Thyroid gland (tissue), 4 donors: ENCODE data around the gene MPV17L.

ENCODE experiments used
- POLR2A ChIP-seq, 2 donors: fragments of 450-650 bp; IDR thresholded peaks; one replicate each; pipeline ENCODE4 v1.6.1; 2017; ENCODE audit warnings: antibody characterized with exemption in 2 of 2, mild to moderate bottlenecking in 2 of 2, moderate library complexity in 1 of 2
- TF ChIP-seq, protein P1 (sequence below), 6 experiments: fragments of 200-600 bp in 3 of 6; fragments of 450-650 bp in 3 of 6; sonication (generic) in 3 of 6; IDR thresholded peaks; one replicate each; pipeline ENCODE4 v1.5.1; 2016 to 2019; ENCODE audit warnings: antibody characterized with exemption in 6 of 6, mild to moderate bottlenecking in 2 of 6, inconsistent platforms in 1 of 6, moderate library complexity in 1 of 6

GRCh38 chr16:15451098-15451731 is 55.7 kb downstream of the MPV17L start:
- TF ChIP-seq, protein P1, sequence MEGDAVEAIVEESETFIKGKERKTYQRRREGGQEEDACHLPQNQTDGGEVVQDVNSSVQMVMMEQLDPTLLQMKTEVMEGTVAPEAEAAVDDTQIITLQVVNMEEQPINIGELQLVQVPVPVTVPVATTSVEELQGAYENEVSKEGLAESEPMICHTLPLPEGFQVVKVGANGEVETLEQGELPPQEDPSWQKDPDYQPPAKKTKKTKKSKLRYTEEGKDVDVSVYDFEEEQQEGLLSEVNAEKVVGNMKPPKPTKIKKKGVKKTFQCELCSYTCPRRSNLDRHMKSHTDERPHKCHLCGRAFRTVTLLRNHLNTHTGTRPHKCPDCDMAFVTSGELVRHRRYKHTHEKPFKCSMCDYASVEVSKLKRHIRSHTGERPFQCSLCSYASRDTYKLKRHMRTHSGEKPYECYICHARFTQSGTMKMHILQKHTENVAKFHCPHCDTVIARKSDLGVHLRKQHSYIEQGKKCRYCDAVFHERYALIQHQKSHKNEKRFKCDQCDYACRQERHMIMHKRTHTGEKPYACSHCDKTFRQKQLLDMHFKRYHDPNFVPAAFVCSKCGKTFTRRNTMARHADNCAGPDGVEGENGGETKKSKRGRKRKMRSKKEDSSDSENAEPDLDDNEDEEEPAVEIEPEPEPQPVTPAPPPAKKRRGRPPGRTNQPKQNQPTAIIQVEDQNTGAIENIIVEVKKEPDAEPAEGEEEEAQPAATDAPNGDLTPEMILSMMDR (IDR thresholded peaks at IDR 0.05): no peak
- no peak for TF ChIP-seq POLR2A (IDR thresholded peaks at IDR 0.05)
